WTC11 (cell line): ENCODE data around the gene ZFP42.

Experiments
- IRF1 ChIP-seq: sonication (generic); formaldehyde crosslinking; IDR thresholded peaks from 2 replicates; pipeline ENCODE4 v1.8.0; 2023; ENCODE audit warnings: missing genetic modification reagents
- NR1H2 ChIP-seq: sonication (generic); formaldehyde crosslinking; IDR thresholded peaks from 2 replicates; pipeline ENCODE4 v1.9.0; 2021; ENCODE audit warnings: mild to moderate bottlenecking, moderate library complexity, missing genetic modification reagents
- ZNF317 ChIP-seq: sonication (generic); formaldehyde crosslinking; IDR thresholded peaks from 2 replicates; pipeline ENCODE4 v1.8.1; 2023; ENCODE audit warnings: low read depth, mild to moderate bottlenecking, moderate library complexity, missing genetic modification reagents, borderline replicate concordance
- TF ChIP-seq, protein P1 (sequence below): fragments of 200-600 bp; IDR thresholded peaks from 2 replicates; pipeline ENCODE4 v1.8.0; 2022; ENCODE audit warnings: antibody characterized with exemption

- TF ChIP-seq, protein P1, sequence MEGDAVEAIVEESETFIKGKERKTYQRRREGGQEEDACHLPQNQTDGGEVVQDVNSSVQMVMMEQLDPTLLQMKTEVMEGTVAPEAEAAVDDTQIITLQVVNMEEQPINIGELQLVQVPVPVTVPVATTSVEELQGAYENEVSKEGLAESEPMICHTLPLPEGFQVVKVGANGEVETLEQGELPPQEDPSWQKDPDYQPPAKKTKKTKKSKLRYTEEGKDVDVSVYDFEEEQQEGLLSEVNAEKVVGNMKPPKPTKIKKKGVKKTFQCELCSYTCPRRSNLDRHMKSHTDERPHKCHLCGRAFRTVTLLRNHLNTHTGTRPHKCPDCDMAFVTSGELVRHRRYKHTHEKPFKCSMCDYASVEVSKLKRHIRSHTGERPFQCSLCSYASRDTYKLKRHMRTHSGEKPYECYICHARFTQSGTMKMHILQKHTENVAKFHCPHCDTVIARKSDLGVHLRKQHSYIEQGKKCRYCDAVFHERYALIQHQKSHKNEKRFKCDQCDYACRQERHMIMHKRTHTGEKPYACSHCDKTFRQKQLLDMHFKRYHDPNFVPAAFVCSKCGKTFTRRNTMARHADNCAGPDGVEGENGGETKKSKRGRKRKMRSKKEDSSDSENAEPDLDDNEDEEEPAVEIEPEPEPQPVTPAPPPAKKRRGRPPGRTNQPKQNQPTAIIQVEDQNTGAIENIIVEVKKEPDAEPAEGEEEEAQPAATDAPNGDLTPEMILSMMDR: no peak
- no peak for TF ChIP-seq IRF1 (CRISPR knock-in tag)
- no peak for TF ChIP-seq NR1H2 (CRISPR knock-in tag)
- no peak for TF ChIP-seq ZNF317 (CRISPR knock-in tag)
Observed at GRCh38 chr4:188046657-188047056, 51.1 kb downstream of the ZFP42 start.
